GM13977 (cell line): ENCODE data around the gene DUSP19.
"Not testable (repeated sequence)": the region's sequence is repeated elsewhere in the genome, so short reads cannot be mapped to it uniquely, and the experiment has no call there.

Experiments
- DNase-seq: peaks from one replicate; pipeline ENCODE4 v3.0.0; 2012; ENCODE audit warnings: low spot score
- in situ Hi-C: fragments of 300-500 bp; cut with MboI; formaldehyde crosslinking; loops from one replicate; pipeline ENCODE4 v1.12.0; 2022; ENCODE audit warnings: low sequenced_read_pairs, low pct_unique_long_range_greater_than_20kb, mixed read lengths, inconsistent platforms; ENCODE audit not compliant: unreplicated experiment
- TF ChIP-seq, protein P1 (sequence below): IDR thresholded peaks from 2 replicates; pipeline ENCODE4 v1.5.1; 2012; ENCODE audit warnings: mild to moderate bottlenecking, control low read depth; ENCODE audit not compliant: insufficient read depth; ENCODE audit errors: extremely low read depth, missing control alignments

The DUSP19 gene

DNA sequence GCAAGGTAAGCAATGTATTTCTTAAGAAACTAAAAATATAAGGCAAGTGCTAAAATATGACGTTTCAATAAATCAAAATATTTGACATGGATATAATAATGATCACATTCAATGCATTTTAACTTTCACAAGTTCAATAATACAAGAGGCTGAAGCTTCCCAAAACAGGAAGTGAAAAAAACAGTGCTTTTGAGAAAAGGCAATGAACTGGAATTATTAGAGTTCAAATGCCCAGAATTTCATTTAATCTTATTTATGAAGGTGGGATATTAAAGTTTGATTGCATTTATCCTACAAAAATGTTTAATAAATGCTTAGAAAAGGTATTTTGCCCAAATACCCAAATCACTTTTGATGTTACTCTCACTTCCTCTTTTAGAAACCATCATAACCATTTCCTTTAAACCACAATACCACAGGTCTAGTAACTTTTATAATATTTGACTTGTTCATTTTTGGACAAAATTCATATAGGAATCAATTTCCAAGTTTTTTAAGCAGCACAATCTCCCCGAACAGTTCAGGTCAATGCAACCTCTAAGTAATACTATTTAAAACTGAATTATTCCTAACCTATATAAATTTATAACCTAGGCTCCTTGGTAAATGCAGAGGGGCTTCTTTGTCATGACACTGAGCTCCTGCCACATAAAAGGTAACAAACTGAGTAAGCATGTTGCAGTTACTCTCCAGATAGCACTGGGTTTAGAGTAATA is 42.4 kb upstream of the DUSP19 start:
- in situ Hi-C loops, result no loop called here
- TF ChIP-seq, protein P1, sequence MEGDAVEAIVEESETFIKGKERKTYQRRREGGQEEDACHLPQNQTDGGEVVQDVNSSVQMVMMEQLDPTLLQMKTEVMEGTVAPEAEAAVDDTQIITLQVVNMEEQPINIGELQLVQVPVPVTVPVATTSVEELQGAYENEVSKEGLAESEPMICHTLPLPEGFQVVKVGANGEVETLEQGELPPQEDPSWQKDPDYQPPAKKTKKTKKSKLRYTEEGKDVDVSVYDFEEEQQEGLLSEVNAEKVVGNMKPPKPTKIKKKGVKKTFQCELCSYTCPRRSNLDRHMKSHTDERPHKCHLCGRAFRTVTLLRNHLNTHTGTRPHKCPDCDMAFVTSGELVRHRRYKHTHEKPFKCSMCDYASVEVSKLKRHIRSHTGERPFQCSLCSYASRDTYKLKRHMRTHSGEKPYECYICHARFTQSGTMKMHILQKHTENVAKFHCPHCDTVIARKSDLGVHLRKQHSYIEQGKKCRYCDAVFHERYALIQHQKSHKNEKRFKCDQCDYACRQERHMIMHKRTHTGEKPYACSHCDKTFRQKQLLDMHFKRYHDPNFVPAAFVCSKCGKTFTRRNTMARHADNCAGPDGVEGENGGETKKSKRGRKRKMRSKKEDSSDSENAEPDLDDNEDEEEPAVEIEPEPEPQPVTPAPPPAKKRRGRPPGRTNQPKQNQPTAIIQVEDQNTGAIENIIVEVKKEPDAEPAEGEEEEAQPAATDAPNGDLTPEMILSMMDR, result no peak
- DNase-seq, result peak; percentile 61

DNA sequence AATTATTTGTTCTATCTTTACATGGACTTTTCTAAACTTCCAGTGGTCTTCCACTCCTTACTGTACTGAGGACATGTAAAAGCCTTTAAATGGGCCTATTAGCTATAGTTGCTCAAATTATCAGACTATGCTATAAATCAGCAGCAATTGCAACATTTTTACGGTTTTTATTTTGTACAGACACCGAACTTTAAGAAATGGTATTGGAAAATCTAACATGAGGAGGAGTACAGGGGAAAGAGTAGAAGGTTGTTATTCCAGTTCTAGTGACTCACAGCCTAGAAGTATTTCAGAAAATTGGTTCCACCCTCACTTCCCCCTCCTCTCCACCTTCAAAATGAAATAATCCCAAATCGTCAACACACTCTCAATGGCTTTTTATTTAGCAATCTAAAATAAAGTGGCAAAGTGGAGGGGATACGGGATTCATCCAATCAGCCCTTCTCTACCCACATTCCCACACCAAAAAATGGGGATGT is 41.4 kb upstream of the DUSP19 start:
- in situ Hi-C loops, result no loop called here
- TF ChIP-seq, protein P1, result no peak
- no peak for DNase-seq

DNA sequence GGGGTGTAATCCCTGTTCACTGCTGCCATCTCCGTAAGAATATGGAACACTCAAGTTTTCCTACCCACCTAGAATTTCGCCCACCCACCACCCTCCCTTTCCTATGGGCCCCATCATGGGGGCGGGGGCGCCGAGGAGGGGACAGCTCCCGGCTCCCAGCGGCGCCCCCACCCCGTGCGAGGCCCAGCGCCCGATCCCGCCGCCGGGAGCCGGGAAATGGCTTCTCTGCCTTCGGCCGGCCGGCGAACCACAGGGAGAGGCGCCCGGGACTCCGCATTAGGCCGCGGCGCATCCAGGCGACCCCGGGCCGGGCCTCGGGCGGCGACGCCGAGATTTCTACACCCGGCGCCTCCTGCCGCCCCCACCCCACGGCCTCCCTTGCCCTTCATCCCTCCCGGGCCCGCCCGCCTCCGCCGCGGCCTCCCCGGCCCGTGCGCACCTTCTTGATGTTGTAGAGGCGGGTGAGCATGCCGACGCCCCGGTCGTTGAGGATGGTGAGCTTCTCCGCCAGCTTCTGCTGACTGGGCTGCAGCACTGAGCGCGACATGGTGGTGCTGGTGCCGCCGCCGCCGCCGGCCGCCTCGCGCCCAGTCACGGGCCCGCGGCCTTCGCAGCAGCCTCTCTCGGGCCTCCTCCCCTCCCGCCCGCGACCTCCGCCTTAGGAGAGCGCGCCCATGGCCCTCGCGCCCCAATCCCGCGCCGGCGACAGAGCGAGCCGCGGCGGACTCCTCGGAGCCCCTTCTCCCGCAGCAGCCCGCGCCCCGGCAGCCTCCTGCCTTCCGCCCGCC is 40.8 kb upstream of the DUSP19 start:
- in situ Hi-C loops, result no loop called here
- DNase-seq, result peak; percentile 62
- TF ChIP-seq, protein P1, result no peak

DNA sequence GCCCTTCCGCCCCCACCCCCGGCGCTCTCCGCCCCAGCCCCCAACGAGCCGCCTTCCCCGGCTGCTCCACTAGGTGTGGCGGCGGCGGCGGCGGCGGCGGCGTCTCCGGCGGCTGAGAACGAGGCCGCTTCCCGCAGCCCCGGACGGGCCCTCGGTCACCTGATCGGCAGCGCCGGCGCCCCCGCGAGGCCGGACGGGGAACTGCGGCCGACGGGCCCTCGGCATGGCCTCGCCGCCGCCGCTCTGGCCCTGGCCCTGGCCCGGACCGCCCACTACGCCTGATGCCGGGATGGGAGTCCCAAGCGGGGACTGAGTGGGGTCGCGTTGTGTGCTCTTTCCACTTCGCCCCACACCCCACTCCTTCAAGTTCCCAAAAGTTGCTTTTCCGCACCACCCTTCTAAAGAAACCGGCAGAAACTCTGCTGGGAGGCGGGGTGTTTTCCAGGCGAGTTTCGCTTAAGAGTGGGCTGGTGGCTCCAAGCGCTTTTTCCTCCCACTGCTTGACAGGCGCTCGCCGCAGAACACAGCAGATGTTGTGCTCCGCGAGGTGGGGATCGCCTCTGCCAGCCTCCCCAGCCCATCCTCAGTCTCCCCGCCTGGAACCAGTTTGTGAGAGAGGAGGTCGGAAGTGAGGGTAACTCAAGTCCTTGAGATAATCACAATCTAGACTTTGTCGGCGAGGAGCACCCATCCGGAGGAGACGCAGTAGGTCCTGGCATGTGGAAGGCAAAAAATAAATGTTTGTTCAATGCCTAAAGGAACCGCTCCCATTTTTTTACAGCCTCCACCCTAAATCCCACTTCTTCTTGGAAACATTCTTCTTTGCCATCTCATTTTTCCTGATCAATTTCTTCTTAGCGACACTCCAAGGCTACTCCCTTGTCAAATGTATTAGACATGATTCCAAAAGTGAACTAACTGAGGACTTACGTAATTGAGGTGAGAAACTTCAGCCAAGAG is 39.9 kb upstream of the DUSP19 start, which contains the start of gene NCKAP1:
Gene NCKAP1, minus strand, starts transcription at position 117 of the 960 bp plus-strand sequence. CDS start 358 bp downstream, outside the sequence.
- TF ChIP-seq, protein P1, result peak; percentile 92
- in situ Hi-C loops, result no loop called here
- peak; percentile 91 for DNase-seq

DNA sequence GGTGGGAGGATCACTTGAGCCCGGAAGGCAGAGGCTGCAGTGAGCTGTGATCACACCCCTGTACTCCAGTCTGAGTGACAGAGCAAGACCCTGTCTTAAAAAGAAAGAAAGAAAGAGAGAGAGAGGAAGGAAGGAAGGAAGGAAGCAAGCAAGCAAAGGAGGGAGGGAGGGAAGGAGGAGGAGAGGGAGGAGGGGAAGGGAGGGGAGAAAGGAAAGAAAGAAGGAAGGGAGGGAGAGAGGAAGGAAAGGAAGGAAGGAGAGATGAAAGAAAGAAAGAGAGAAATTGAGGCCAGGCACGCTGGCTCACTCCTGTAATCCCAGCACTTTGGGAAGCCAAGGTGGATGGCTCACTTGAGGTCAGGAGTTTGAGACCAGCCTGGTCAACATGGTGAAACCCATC is 37.9 kb upstream of the DUSP19 start:
- in situ Hi-C loops, result no loop called here
- TF ChIP-seq, protein P1, result no peak
- no peak for DNase-seq

DNA sequence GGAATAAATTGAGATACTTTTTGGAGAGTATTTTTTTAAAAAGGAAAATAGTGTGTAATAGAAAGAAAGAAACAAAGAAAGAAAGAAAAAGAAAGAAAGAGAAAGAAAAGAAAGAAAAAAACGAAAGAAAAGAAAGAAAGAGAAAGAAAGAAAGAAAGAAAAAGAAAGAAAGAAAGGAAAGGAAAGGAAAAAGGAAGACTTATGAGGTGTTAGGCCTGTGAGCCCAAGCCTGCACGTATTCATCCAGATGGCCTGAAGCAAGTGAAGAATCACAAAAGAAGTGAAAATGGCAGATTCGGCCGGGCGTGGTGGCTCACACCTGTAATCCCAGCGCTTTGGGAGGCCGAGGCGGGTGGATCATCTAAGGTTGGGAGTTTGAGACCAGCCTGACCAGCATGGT is 35.0 kb upstream of the DUSP19 start:
- DNase-seq, in situ Hi-C loops: not testable (repeated sequence)

DNA sequence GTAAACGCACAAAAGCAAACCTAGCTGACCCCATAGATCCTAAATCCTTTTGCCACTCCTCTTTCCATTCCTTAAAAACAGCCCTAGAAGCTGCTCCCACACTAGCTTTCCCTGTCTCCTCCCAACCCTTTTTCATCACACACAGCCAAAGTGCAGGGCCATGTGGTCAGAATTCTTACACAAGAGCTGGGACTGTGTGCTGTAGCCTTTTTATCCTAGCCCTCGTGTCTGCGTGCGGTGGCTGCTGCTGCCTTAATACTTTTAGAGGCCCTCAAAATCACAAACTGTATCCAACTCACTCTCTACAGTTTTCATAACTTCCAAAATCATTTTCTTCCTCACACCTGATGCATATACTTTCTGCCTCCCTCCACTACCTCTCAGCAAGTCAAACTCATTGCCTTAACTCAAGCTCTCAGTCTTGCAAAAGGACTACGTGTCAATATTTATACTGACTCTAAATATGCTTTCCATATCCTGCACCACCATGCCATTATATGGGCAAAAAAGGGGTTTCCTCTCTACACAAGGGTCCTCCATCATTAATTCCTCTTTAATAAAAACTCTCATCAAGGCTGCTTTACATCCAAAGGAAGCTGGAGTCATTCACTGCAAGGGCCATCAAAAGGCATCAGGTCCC is 30.9 kb upstream of the DUSP19 start:
- in situ Hi-C loops, DNase-seq: not testable (repeated sequence)
